RWPE1 (cell line): ENCODE measurements around the gene MGME1.
"Not testable (repeated sequence)": the region's sequence is repeated elsewhere in the genome, so short reads cannot be mapped to it uniquely, and the experiment has no call there.

ENCODE experiments used
- CTCF ChIA-PET: fragments of 350-600 bp; sonication (Branson Sonifier 250); formaldehyde crosslinking; extraction: SDS; loops from one replicate; lab custom pipeline; 2021; lab: Yijun Ruan, JAX
- POLR2A ChIA-PET: fragments of 400-600 bp; formaldehyde crosslinking; extraction: SDS; loops from one replicate; lab custom pipeline; 2020; ENCODE audit warnings: antibody characterized with exemption; ENCODE audit not compliant: low non-redundant PET; lab: Yijun Ruan, JAX
- DNase-seq: peaks from one replicate; pipeline ENCODE4 v3.0.0; 2012; ENCODE audit warnings: low spot score
- H3K27ac ChIP-seq: fragments of 450-650 bp; 2 replicates; pipeline ENCODE4 v1.5.1; 2017
- TF ChIP-seq, protein P1 (sequence below): fragments of 450-650 bp; conservative IDR thresholded peaks from 2 replicates; pipeline ENCODE4 v1.5.1; 2017; ENCODE audit warnings: low read depth, mild to moderate bottlenecking

The MGME1 gene

DNA sequence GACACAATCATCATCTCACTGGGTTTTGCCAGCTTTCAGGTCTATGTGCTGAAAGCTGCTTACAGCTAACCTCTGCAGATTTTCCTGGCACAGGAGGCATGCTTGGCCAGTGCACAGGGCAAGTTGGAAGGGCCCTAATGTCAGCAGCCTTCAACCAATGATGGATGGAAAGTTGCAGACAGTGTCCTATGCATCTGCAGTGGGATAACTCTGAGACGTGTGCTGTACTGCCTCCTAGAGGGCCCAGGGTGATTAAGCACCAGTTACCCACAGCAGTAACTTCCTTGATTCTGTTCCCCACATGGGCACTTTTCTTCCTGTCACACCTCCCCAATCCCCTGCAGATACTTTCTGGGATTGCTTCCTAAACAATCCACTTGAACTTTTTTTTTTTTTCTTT lies 50.2 kb downstream of the MGME1 start:
- ChIA-PET CTCF (no interaction called here), POLR2A (no interaction called here)
- no peak for DNase-seq
- H3K27ac ChIP-seq, result no peak overlapping the region
- TF ChIP-seq, protein P1, sequence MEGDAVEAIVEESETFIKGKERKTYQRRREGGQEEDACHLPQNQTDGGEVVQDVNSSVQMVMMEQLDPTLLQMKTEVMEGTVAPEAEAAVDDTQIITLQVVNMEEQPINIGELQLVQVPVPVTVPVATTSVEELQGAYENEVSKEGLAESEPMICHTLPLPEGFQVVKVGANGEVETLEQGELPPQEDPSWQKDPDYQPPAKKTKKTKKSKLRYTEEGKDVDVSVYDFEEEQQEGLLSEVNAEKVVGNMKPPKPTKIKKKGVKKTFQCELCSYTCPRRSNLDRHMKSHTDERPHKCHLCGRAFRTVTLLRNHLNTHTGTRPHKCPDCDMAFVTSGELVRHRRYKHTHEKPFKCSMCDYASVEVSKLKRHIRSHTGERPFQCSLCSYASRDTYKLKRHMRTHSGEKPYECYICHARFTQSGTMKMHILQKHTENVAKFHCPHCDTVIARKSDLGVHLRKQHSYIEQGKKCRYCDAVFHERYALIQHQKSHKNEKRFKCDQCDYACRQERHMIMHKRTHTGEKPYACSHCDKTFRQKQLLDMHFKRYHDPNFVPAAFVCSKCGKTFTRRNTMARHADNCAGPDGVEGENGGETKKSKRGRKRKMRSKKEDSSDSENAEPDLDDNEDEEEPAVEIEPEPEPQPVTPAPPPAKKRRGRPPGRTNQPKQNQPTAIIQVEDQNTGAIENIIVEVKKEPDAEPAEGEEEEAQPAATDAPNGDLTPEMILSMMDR, result no peak; the same call in 1 of the 2 replicates

DNA sequence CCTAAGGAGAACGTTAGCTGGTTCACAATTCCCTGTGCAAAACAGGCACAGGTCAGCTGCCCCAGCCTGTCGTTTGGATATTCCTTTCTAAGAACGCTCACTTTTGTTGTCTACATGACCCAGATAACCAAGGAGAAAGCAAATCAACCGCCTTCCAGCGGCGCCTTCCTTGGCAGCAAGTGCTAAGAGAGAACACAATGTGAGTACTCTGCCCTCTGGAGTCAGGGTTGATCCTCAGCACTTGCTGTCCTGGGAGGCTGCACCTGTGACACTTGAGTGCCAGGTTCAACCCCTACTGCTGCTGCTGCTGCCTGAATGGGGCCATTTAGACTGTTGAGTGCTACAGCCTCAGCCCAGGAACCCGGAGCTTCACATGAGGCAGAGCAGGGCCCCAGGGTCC lies 52.1 kb downstream of the MGME1 start:
- POLR2A ChIA-PET, result no interaction called here

DNA sequence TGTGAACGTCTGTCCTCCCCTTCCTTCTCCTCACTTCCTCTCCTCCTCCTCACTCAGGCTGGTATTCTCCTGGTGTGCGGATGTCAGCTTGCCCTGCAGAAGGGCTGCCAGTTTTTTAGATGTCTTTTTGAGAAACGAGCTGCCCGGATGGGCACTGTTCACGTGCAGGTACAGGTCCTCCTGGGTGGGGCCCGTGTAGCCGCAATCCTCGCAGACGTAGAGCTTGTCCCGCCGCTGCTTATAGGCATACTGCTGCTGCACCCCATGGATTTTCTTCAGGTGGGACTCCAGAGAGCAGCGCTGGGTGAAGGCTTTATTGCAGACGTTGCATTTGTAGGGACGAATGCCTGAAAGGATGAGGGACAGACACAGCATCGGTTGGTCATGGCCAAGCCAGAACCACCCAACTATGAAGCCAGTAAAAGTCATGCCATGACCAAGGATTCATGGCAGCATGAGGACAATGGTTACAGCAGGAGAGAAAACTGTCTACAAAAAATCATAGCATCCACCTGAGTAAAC lies 55.8 kb downstream of the MGME1 start:
- ChIA-PET POLR2A (no interaction called here), CTCF (no interaction called here)
- DNase-seq, result no peak
- TF ChIP-seq, protein P1, result no peak
- no peak overlapping the region for H3K27ac ChIP-seq

More for the DNA sequence above, 52.1 kb downstream of the MGME1 start:
- TF ChIP-seq, protein P1, result no peak
- no peak overlapping the region for H3K27ac ChIP-seq
- CTCF ChIA-PET, result no interaction called here
- DNase-seq, result no peak

DNA sequence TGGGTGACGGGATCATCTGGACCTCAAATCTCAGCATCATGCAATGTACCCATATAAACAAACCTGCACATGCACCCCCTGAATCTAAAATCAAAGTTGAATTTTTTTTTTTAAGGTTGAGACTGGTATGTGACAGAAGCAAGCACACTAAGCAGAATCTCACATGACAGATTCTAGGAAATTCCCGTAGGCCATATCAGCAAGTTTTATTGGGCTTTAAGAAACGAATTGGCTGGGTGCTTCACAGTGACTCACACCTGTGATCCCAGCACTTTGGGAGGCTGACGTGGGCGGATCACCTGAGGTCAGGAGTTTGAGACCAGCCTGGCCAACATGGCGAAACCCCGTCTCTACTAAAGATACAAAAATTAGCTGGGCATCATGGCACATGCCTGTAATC lies 58.2 kb downstream of the MGME1 start:
- H3K27ac ChIP-seq, CTCF ChIA-PET, POLR2A ChIA-PET, DNase-seq: not testable (repeated sequence)

DNA sequence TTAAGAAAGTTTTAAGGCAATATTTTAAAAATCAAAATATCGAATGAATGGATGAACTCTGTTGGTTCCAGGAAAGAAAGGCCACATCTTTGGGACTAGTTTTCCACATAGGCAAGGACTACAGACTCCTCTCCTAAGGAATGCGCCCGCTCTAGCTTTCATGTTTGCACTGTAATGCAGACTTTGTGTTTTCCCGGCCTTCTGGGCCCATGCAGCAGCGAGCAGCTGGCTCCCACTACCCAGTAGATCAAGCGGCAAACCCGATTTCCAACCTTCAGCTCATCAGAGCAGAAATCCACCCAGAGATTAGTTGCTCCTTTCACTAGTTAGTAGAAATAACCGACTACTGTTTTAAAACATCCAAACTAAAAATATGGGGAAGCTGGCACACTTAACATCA lies 61.2 kb downstream of the MGME1 start:
- ChIA-PET POLR2A (no interaction called here), CTCF (interaction anchor here (0.5 to 0.6 kb wide), 2 partner anchors 210 to 229 kb away, joined by 4 read pairs; no protein-coding TSS in a partner anchor)
- TF ChIP-seq, protein P1, result no peak
- no peak for DNase-seq
- H3K27ac ChIP-seq, result no peak overlapping the region

DNA sequence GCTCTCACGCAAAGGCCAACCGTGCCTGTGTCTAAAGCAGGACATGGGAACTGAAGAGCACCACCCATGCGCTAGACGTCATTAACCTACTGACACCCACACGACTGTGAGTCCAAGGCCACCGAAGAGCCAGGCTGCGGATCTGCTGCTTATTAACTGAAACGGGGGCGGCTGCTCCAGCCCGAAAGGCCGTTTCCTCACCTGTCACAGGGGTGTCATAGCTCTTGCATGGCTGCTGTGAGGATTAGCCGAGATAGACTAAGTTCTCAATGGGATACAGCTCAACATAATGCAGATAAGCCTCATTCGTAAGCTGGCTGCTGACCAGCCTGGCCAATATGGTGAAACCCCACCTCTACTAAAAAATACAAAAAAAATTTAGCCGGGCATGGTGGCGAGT lies 62.2 kb downstream of the MGME1 start:
- CTCF ChIA-PET, result no interaction called here
- TF ChIP-seq, protein P1, result no peak
- DNase-seq, result no peak
- H3K27ac ChIP-seq, result no peak overlapping the region
- POLR2A ChIA-PET, result no interaction called here

DNA sequence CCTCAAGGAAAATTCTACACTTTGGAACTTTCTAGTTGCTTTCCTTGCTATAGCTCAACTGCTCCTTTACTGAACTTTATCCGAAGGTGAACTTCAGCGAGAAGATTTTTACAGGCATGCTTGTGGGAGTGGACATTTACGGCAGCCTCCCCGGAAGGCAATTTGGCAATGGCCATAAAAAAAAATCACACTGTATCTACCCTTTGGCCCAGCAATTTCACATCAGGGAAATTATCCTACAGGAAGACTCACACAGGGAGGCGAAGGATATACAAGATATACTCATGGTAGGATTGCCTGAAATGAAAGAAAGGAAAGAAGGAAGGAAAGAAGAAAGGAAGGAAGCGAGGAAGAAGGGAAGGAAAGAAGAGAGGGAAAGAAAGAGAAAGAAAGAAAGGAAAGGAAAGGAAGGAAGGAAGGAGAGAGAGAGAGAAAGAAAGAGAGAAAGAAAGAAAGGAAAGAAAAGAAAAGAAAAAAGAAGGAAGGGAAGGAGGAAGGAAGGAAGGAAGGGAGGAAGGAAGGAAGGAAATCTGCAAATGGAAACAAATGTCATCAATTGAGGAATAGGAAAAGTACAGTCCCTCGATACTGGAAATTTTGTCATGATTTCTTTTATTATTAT lies 63.2 kb downstream of the MGME1 start:
- CTCF ChIA-PET, result interaction anchor here (0.6 to 1.0 kb wide), 2 partner anchors 10 to 120 kb away, joined by 3 read pairs; no protein-coding TSS in a partner anchor
- TF ChIP-seq, protein P1, result no peak
- no peak for DNase-seq
- POLR2A ChIA-PET, result no interaction called here
- no peak overlapping the region for H3K27ac ChIP-seq
